OCI-LY7 (cell line): ENCODE measurements around the gene CHKA.

Source experiments
- EZH2phosphoT487 ChIP-seq: fragments of 200-600 bp; sonication (generic); IDR thresholded peaks from 2 replicates; pipeline ENCODE4 v1.6.1; 2018; ENCODE audit warnings: low read depth, borderline replicate concordance, mild to moderate bottlenecking, mixed run types, antibody characterized with exemption, low read length, moderate library complexity, mixed read lengths
- TF ChIP-seq, protein P1 (sequence below): fragments of 200-600 bp; sonication (generic); conservative IDR thresholded peaks from 2 replicates; pipeline ENCODE4 v1.5.1; 2014; ENCODE audit warnings: mild to moderate bottlenecking, antibody characterized with exemption, low read length, moderate library complexity, mixed read lengths

DNA sequence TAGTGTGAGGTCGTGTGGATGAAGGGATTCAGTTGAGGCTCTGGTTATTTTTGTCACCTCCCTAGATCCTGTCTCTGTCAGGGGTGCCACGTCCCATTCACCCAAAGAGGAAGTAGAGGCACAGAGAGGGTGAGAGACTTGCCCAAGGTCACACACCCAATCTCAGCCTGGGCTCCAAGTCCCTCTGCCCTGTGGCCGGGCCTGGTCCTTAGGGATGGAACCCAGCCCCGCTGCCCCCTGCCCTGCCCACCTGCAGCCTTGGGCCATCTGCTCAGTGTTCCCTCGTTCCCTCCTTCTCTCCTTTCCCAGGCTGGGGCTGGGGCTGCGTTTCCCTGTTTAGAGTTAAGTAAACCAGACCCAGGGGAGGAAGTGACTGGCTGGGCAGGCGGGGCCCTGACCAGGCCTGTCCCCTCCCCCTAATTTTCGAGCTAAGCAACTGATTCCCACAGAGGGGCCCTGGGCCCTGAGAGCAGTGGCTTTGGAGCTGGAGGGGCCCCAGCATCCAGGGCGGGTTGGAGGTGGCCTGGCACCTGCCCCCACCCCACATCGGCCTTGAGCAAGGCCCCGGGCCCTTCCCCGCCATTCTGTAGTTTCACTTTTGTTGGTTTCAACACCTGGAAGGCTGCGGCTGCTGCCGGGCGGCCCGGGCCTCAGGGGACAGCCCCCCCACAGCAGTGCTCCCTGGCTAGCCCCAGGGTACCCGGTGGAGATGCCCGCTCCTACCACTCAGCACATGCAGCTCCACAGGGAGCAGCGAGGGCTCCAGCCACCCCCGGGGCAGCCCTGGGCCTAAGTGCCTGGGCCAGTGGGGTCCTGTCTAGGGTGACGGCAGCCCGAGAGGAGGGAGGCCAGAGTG lies 80.9 kb downstream of the CHKA start:
- TF ChIP-seq, protein P1, sequence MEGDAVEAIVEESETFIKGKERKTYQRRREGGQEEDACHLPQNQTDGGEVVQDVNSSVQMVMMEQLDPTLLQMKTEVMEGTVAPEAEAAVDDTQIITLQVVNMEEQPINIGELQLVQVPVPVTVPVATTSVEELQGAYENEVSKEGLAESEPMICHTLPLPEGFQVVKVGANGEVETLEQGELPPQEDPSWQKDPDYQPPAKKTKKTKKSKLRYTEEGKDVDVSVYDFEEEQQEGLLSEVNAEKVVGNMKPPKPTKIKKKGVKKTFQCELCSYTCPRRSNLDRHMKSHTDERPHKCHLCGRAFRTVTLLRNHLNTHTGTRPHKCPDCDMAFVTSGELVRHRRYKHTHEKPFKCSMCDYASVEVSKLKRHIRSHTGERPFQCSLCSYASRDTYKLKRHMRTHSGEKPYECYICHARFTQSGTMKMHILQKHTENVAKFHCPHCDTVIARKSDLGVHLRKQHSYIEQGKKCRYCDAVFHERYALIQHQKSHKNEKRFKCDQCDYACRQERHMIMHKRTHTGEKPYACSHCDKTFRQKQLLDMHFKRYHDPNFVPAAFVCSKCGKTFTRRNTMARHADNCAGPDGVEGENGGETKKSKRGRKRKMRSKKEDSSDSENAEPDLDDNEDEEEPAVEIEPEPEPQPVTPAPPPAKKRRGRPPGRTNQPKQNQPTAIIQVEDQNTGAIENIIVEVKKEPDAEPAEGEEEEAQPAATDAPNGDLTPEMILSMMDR = no peak
- no peak for TF ChIP-seq EZH2phosphoT487
